GM12874 (cell line): Measurements from ENCODE around the gene GCNT1.

Experiments
- CTCF ChIP-seq: IDR thresholded peaks from 2 replicates; pipeline ENCODE4 v1.5.1; 2011; ENCODE audit warnings: low read depth, mild to moderate bottlenecking, control low read depth, low read length, moderate library complexity; ENCODE audit not compliant: insufficient read depth

The GCNT1 gene

GRCh38 chr9:76526026-76526425, 67.0 kb downstream of the GCNT1 start:
- TF ChIP-seq CTCF = no peak

DNA sequence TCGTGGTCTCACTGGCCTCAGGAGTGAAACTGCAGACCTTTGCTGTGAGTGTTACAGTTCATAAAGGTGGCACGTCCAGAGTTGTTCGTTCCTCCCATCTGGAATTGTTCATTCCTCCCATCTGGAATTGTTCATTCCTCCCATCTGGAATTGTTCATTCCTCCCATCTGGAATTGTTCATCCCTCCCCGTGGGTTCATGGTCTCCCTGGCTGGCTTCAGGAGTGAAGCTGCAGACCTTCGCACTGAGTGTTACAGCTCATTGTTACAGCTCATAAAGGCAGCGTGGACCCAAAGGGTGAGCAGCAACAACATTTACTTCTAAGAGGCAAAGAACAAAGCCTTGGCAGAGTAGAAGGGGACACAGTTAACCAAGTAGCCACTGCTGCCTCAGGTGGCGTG, 69.1 kb downstream of the GCNT1 start:
- TF ChIP-seq CTCF = no peak

DNA sequence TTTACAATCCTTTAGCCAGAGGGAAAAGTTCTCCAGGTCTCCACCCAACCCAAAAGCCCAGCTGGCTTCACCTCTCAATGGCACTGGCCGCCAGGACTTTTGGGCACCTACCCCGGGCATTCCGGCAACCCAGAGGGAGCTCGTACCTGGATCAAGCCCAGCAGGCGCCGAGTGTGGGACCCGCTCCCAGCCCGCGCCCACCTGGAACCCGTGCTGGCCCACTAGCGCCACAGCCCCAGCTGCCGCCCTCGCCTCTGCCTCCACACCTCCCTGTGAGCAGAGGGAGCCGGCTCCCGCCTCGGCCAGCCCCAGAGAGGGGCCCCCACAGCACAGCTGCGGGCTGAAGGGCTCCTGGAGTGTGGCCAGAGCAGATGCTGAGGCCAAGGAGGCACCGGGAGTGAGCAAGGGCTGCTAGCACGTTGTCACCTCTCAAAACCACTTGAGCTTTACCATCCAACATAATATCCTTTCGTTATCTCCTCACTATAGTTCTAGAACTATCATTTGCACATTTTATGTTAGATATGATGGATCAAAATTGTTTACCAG, 69.7 kb downstream of the GCNT1 start:
- no peak for TF ChIP-seq CTCF

DNA sequence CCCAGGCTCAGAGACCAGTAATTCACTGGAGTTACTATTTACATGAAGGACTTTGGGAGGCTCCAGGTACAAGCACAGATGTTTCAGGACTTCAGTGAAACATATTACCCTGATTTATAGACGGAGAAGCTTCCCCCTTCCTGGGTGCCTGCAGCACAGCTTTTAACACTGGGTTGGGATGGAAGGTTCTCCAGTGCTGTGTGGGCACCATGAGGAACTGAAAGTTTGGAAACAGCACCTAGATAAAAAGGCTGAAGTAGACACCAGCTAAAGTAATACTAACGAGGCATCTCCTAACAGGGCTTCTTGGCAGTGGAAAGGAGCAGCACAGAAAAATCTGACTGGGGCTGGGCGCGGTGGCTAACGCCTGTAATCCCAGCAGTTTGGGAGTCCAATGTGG, 70.7 kb downstream of the GCNT1 start:
- no peak for TF ChIP-seq CTCF

DNA sequence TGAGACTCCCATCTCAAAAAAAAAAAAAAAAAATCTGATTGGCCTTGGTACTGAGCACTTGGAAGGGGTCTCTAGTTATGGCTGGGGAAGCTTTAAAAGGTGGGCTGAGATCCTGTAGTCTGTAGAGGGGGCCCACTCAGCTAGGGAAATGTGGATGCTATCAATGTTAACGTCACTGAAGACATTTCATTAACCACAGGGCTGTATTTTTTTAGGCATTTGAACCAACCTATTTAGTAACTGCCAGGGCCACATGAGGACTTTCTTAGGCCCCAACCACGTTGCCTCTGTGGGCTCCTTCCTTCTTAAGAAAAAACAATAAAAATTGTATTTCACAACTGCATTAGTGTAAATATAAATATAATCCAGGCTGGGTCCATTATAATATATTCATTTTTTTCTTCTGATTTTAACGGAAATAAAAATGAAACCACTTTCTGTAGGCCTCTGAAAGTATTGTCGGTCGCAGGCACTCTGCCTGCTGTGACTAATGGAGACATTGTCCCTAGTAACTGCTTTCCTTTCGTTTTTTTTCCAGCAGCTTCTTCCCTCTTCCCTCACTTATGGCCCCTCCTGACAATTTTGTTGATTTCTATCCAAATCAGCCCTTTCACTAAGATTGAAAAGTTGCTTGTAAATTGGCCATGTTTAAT, 71.6 kb downstream of the GCNT1 start:
- no peak for TF ChIP-seq CTCF

- no peak for TF ChIP-seq CTCF
These were observed 72.3 kb downstream of the GCNT1 start for GRCh38 chr9:76531231-76531780.

GRCh38 chr9:76534026-76534425, 75.0 kb downstream of the GCNT1 start:
- no peak for TF ChIP-seq CTCF
